Esophagus mucosa (tissue), 1 donor: Measurements from ENCODE around the gene DNAH8. TPM values are rescaled to one million over a fixed set of nuclear protein-coding genes. Genes with fewer than 3 reads are reported as not detected.
"Not testable (repeated sequence)": the region's sequence is repeated elsewhere in the genome, so short reads cannot be mapped to it uniquely, and the experiment has no call there.

Experiments
- ATAC-seq: fragments of 200-7000 bp; cut with Tn5 transposase; one replicate; pipeline ENCODE4 v1.9.1; 2020
- total RNA-seq: library from RNA; stranded (reverse); gene quantifications from one replicate; pipeline ENCODE4 v1.2.4, GENCODE V29; 2023
- donor health status: DM: yes; HTN: yes; CAD: no.

Gene DNAH8
- total RNA-seq, 1 donor from 2014 or later: 0.04 TPM

DNA sequence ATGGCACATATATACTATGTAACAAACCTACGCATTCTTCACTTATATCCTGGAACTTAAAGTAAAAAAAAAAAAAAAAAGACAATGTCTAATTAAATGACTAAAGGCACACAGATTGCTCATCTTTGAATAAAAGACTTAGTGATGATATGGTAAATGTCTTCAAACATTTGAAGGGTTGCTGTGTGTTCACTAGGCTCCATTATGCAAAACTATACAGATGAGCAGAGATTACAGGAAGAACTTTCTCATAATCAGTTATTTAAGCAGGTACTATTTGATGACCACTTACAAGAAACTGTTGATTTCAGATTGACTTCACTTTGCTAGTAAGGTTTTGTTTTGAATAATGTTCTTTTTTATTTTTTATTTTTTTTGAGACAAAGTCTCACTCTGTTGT lies 34.4 kb downstream of the DNAH8 start:
- ATAC-seq: no peak

DNA sequence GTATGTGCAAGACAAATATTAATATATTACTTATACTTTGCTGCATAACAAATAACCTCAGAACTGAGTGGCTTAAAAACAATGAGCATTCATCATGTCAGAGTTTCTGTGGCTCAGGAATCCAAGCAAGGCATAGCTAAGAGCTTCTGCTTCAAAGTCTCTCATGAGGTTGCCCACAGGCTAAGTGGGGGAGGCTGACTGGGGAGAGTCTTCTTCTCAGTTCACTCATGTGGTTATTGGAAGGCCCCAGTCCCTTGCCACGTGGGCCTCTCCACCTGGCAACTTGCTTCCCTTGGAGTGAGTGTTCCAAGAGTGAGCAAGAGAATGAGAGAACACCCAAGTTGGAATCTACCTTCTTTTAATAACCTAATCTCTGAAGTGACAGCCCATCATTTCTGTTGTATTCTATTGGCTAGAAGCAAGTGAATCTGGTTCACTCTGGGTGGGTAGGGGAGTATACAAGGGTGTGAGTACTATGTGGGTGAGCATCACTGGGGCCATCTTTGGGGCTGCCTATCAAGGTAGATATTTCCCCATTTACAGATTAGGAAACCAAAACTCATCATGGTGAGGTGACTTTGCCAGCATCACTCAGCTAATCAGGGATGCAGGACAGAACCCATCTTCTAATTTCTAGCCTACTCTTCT lies 36.0 kb downstream of the DNAH8 start:
- no peak for ATAC-seq

DNA sequence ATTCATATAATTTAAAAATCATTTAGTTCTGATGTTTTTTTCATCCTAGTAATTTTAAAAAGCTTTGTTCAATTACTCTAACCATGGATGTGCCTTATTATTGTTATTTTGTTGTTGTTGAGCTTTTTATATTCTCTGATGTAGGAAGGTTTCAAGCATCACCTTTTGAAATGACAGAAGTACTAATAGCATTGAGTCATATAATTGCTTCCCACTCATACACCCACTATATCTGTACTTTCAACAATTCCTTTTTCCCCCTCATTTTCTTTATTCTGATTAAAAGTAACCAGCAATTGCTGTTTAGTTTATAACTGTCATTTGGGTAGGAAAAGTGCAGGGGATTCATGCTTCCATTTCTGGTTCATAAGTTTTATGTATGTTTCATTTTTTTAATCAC lies 38.6 kb downstream of the DNAH8 start:
- no peak for ATAC-seq

DNA sequence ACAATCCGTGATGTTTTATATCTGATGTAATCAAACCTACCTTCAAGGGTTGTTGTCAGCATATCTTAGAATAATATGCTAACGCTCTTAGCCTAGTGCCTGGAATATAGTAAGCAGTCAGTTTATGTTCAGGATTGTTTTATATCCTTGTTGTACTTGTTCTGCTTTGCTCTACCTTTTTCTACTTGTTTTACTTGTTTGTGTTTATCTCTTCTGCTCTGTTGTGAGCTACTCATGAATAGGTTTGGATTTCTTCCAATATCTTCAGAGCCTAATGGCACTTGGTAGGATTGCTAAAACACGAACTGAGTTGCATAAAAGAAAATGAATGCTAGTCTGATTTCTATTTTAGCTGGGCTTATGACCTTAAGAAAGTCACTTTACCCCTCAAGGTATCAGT lies 40.1 kb downstream of the DNAH8 start:
- ATAC-seq: peak; percentile 99

DNA sequence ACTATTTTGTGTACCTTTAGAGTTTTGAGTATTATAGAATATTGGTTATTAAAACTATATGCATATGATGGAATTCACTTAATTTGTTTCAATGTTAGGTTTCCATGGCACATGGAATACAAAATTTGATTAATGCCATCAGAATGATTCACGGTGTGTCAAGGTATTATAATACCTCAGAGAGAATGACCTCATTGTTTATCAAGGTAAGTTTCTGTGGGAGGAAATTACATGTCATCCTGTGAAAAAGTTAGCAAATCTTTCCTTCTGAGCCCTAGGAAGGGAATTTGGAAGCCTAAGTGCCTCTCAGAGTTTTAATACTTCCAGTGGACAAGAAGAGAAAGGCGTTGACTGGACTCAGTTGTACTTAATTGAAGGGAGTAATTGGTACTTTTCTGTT lies 40.8 kb downstream of the DNAH8 start:
- ATAC-seq: peak; percentile 90

DNA sequence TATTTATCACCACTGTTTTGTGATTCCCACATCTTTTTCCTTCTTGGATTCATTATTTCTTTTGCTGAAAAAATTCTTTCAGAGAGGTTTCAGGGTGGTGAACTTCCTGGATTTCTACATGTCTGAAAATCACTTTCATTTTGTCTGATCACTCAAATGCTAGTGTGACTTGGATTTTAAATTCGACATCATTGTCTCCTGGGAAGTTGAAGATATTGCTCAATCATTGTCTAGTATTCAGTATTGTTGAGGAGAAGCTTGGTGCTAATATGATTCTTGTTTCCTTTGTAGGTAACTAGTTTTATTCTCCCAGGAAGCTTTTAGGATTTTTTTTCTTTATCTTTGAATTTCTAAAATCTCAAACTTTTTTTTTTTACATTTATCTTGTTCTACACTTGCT lies 45.0 kb downstream of the DNAH8 start:
- ATAC-seq: no peak

DNA sequence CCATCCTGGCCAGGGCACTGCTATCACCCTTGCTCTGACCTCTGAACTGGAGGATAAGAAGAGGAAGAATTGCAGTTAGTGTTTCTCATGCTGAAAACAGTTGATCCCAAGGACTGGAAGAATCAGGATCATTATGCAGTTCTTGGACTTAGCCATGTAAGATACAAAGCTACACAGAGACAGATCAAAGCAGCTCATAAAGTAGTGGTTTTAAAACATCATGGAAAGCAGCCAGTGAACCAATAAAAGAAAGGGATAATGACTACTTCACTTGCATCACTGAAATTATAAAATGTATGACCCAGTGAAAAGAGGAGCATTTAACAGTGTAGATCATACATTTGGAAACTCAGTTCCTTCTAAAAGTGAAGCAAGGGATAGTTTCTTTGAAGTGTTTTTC lies 47.7 kb downstream of the DNAH8 start:
- no peak for ATAC-seq

DNA sequence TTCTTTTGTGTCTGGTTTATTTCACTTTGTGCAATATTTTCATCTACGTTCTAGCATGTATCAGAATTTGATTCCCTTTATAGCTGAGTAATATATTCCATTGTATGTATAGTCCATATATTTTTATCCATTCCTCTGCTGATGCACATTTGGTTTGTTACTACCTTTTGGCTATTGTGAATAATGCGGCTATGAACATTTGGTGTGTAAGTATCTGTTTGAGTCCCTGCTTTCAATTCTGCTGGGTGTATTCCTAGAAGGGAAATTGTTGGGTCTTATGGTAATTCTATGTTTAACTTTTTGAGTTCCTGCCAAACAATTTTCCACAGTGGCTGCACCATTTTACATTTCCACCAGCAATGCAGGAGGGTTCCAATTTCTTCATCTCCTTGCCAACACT lies 52.4 kb downstream of the DNAH8 start:
- ATAC-seq: no peak

DNA sequence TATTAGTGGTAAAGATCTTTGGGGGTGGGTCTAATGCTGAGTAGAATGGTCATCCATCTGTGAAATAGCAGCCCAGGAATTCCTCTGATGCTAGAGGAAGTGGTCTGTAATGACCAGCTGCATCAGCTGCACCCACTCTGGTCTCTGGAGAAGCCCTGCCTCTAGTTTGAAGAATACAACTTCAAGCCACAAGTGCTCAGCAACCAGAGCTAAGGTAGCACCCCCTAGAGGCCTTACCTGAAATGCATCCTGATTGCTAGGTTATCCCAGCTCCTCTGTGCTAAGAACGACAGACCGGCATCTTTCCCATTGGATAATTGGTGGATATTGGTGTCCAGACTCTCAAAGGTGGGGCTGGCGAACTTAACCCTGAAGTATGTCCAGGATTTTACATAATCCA lies 58.2 kb downstream of the DNAH8 start:
- ATAC-seq: peak; percentile 64

DNA sequence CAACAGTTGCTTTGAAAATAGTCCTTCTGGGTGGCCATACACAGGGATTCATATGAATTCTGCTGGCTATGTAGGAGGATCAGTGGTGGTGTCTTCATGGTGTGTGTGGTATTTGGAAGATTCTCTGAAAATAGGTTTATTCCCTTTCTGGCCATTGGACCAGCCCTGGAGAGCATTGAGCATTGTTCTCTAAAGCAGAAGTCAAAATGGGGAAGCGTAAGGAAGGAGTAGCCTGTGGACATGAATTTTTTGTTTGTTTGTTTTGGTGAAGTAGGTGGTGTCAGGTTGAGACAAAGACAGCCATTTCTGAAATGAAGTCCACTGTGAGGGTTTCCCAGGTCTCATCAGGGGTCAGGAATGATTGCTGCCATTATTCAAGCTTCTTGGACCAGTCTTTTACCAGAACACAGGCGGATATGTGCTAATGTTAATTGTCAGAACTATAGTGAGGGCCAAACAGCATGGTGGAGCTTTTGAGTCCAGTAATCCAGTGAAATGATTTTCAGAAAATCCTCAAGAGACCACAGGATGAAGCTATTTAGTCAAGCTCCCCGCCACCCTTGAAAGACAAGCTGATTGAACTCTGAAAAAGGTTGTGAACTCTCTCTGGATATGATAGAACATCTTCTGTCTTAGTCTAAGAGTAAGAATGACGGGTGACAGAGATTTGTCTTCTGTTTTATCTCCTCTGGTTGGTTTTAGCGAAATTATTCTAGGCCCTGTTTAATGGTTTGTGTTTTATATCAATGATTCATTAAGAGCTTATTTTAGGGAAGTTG lies 60.0 kb downstream of the DNAH8 start:
- no peak for ATAC-seq

DNA sequence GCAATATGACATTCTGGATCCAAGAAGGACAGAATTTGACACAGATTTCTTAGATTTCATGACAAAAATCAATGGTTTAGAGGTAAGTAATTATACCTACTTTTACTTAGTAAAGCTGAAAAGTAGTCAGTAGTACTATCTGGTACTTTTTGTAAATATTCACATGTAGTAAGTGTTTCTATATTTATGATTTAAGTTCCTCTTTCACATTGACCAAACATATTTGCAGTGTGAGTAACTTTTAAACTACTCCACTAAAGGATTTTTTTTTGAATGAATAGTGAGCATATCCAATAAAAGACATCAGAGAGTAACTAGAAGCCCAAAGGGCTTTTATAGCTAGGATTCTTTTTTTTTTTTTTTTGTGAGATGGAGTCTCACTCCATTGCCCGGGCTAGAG lies 60.8 kb downstream of the DNAH8 start:
- no peak for ATAC-seq

DNA sequence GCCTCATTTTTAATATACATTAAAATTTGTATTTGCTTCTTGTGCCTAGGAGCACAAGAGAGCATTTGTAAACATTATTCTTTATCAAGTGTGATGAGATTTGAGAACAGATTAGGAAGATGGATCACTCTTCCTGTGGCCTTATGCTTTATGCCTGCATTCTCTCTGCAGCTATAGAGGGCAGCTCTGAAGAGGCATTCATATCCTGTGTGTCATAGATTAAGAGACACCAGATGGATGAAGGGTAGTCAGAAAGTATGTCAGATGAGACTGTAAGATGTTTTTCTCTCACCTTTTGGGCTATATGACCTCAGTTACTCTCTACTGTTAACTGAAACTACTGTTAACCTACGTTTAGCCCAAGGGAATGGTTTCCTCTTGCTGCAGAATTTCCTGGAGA lies 61.4 kb downstream of the DNAH8 start:
- ATAC-seq: no peak

DNA sequence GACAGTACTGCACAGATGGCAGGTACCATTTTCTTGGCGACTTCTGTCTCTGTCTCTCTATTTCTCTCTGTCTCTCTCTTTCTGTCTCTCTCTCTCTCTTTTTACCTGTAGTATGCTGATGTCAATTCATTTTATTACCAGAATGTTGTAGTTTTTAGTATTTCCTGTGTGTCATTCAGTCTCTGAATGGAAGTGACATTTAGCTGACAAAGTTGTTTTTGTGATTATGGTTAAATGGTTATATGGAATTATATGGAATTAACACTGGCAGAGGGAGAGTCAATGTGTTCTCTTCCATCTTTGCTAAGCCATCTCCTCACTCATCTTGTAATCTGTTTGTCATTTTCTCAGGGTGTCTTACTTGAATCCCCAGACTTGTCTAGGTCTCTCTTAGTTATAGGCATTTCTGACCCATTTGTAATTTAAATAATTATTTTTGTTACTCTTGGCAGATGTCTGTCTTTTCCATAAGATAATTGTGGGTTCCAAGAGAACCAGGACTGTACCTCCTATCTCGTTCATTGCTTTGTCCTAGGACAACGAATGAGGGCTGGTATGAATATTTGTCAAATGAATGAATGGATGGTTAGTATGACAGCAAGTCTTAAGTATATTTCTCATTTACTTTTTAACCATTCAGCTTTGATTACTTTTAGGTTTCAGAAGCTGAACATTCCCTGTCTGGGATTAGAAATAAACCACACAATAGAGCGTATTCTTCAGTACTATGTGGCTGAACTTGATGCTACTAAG lies 64.4 kb downstream of the DNAH8 start:
- no peak for ATAC-seq

DNA sequence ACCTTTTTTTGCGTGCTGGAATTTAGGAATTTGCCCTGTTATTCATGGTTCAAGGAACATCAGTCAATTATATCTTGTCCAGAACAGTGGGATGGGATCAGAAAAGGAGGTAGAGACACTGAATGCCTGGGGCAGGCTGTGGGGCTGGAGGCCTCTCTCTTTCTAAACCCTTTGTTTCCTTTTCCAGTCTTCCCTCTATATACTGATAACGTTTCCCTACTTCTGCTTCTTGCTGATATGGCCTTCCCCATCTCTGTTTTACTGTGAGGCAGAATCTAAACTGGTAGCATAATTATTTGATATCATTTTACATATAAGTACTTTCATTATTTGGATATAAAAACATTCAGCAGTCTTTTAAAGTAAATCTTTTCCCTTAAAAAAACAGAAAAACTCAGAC lies 67.5 kb downstream of the DNAH8 start:
- ATAC-seq: no peak

DNA sequence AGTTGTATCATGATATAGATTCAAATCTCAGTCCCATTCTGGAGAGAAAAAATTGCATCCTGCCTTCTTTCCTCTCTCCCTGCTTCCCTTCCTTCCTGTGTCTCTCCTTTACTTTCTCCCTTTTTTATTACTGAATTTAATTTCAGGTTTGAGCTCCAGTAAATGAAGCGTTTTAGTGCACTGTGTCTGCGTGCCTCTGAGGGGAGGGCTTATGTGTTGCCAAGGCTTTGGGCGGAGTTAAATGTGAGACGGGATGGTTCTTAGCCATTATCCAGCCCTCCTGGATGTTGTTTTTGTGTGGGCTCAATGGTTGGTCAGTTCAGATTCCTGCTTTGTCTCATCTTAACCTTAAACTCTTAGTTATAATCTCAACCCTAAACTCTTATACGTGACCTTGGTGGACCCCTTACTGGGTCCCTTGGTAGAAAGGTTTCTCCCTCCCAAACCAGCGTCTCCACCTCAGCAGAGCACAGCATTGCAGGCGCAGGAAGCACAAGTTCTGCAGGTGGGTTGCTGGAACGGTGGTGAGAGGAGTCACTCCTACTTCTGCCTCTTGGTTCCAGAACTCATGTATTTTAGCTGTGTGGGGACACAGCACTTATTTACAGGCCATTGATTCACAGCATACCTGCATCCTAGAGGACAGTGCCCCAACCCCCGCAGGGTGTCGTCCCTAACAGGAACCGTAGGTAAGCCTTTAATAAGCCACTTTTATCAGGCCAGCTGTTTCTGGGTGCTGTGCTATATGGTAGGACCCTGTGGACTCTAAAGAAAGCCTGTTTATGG lies 68.5 kb downstream of the DNAH8 start:
- ATAC-seq: no peak

DNA sequence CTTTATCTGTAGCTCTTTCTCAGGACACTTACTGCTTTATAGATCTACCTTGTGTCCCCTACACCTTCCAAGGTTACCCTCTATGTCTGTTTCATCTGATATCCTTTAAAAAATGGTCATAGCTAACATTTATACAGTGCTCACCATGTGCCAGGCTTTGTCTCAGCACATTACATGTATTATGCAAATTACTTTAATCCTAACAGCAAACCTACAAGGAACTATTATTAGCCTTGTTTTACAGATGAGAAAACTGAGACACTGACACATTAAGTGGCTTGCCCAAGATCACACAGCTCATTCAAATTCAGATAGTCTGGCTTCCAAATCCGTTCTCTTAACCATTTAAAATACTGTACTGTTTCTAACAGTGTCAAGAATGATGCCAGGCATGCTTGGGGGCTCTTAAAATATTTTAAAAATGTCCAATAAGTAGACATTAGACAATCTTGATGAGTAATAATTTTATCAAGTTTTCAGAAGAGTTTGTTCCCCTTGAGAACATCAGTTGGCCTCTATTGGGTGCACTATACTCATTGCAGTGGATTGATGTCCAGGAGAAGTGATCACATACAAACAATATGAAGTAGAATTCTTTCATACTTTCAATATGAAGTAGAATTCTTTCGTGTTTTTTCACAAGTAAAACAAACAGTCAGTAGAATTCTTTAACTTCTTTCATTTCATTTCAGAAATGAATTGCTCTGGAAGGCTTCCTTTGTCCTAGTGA lies 69.6 kb downstream of the DNAH8 start:
- peak; percentile 23 for ATAC-seq

DNA sequence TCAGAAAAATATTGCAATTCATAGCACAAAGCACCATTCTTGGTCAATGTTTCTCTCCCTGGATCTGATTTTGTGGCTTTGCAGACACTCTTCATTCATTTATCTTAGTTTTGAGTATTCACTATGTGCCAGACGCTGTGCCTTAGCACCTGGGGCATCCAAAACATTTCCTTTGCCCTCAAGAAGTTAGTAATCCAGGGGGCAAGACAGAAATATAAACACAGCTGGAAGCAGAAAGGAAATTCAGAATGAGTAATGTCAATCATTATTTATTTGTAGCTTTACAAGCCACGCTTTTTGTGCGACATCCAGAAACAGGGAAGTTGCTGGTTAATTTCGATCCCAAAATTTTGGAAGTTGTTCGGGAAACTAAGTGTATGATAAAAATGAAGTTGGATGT lies 71.4 kb downstream of the DNAH8 start:
- ATAC-seq: no peak

DNA sequence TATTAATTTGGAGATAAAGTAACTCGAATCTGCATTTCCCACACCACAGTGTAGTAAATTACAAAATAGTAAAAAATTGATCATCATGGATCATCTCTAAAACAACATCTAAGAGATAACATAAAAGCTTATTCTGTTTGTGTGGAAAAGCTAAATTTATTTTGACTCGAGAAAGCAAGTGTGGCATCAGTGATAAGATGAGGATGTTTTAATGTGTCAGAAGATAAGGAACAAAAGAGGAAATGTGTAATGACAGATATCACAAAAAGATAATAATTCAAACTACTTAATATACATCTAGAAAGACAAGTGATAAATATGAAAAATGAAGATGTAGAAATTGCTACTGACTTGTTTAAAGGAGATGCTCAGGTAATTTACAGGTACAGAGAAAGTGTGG lies 74.1 kb downstream of the DNAH8 start:
- ATAC-seq: no peak

DNA sequence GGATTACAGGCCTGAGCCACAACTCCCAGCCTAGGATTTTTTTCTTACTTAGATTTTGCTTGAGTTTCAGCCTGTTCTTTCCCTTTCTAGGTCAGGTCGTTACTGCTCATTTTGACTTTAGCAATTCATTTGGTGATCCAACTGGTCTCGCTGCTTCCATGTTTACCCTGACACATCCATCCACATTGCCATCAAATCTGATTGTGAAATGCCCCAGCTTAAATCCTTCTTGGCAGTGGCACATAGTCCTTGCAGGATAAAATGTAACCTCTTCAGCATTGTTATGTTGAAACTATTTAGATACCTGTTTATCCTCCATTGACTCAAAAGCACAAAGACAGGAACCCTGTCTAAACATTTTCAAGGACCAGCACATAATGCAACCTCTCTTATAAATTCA lies 77.2 kb downstream of the DNAH8 start:
- peak; percentile 95 for ATAC-seq

DNA sequence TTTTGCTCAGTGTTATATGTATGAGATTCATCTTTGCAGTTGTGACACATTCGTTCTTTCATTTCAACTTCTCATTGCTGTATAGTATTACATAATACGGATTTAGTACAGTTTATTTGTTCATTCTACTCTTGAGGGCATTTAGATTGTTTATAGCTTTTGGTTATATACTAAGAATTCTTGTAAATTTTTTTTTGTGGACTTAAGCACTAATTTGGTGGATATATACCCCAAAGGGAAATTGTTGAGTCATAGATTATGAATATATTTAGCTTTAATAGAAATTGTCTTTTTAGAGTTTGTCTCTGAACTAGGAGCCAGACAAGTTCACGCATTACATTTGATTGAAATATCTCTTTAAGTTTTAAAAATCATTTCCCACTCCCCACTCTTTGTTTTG lies 79.6 kb downstream of the DNAH8 start:
- no peak for ATAC-seq

DNA sequence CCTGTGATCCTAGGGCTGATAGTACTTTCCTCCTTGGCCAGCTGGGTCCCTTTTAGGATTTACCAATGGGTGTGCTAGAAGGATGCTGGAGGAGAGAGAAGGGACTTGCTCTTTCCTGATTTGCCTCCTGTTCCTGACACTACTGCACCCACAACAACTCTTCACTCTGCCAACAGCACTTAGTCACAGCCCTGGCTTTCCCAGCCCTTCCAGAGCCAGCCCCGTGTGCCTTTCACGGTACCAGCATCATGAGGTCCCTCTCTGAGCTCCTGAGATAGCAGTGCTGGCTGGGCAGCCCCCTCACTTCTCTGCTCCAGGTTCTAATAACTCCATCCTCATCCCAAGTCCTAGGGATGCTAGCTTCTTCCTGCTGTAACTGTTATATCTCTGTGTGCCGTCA lies 80.9 kb downstream of the DNAH8 start:
- peak; percentile 49 for ATAC-seq

DNA sequence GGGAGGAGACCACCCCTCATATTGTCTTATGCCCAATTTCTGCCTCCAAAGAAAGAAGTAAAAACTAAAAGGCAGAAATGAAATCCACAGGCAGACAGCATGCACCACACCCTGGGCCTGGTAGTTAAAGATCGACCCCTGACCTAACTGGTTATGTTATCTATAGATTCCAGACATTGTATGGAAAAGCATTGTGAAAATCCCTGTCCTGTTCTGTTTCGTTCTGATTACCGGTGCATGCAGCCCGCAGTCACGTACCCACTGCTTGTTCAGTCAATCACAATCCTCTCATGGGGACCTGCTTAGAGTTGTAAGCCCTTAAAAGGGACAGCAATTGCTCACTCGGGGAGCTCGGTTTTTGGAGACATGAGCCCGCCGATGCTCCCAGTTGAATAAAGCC lies 81.3 kb downstream of the DNAH8 start:
- ATAC-seq: not testable (repeated sequence)
